H54 (cell line): ENCODE measurements around the gene FGD6.

Experiments
- DNase-seq: peaks from one replicate; pipeline ENCODE4 v3.0.0; 2011; ENCODE audit warnings: low spot score, mixed read lengths; ENCODE audit not compliant: insufficient read length
- FAIRE-seq: peaks from 3 replicates; lab custom pipeline; 2011; peaks lifted over from hg19 to GRCh38; lab: Jason Lieb, UNC
- POLR2A ChIP-seq: IDR thresholded peaks from 2 replicates; pipeline ENCODE4 v1.6.1; 2011; ENCODE audit warnings: low read depth, mild to moderate bottlenecking, low read length

FGD6 gene

DNA sequence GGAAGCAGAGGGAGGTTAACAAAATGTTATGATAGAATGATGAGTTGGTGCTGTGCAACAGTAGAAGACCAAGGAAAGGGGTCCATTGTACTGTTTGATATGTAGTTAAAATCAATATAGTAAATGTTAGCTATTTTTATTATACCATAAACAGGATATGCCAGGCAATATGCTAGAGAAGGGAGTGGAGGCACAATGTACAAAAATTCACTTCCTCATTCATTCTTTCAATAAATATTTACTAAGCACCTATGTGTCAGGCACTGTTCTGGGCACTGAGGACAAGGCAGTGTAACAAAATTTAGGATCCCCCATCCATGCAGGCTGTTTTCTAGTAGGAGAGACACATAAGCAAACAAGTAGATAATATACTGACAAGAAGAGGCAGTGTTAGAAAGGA lies 25.0 kb downstream of the FGD6 start:
- FAIRE-seq (no peak), DNase-seq (no peak)
- TF ChIP-seq POLR2A: no peak

DNA sequence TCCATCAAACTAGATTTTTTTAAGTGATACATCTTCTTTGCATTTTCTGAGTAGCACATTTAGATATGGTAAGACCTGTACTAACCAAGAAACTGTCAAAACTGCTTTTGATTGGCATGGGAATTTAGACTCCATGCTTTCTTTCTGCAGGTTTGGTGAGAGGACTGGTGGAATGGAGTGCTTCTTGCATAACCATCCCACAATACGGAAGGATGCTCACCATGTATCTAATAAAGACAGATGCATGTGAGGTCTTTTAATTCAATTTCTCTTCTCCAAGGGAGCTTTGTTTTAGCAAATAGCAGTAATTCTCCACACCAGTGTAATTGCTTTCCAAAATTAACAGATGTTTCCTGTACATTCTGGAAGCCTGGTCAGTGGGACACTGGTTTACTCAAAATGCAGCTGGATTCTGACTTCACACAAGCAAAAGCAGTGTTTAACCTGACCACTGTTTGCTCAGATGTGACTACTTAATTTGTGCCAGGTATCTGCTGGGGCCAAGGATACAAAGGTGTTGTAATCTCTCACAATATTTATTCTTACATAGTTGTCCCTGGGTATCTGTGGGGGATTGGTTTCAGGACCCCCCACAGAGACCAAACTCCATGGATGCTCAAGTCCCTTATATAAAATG lies 26.1 kb downstream of the FGD6 start:
- TF ChIP-seq POLR2A: no peak
- no peak for FAIRE-seq
- no peak for DNase-seq

DNA sequence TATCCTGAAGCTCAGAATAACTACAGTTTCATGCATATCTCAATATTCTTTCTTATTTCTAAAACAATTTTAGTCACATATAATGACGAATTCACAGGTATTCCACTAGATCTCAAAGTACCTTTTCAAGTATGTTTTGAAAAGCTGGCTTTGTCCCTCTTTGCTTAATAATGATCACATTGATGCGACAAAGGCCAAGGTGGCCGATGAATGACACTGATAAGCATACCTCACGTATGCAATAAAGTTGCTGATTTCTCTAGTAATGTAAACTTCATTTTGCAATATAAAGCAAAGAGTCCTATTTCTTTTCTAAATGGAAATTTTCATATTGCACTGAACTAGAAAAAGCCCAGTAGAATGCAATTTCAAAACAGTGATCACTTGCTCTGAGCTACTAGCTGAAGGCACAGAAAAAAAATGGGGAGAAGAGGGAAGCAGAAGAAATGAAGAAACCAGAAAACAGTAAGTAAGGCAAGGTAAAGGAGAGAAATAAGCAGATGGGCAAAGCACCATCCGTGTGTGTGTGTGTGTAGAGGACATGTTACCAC lies 29.3 kb downstream of the FGD6 start:
- FAIRE-seq: no peak
- no peak for DNase-seq
- TF ChIP-seq POLR2A: no peak

DNA sequence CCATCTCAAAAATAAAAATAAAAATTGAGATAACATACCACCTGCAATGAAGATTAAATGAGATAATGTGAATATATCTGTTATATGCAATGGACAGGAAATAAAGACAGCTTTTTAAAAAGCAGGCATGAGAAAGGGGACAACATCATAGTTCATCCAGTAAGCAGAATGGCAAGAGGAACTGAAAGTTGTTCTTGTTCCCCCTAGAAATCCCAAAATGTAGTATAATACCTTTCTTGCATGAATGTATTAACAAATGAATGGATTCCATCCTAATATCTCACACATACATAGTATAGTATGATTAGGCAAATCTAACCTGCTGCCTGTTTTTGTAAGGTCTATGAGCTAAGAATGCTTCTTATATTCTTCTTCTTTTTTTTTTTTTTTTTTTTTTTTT lies 31.4 kb downstream of the FGD6 start:
- DNase-seq (no peak), FAIRE-seq (no peak)
- no peak for TF ChIP-seq POLR2A

DNA sequence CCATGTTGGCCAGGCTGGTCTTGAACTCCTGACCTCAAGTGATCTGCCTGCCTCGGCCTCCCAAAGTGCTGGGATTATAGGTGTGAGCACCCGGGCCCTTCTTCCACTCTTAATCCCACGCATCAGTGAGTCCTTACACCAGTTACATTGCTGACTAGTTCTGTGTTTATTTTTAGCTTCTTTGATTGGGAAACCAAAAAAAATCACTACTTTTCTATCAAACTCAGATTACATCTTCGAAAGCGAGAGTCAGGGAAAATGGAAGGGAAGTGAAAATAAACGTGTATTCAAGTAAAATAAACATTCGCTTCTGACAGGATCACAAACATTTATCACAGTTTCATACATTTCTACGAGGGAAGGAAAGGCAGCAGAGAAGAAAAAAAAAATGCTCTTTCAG lies 32.2 kb downstream of the FGD6 start:
- FAIRE-seq (no peak), DNase-seq (no peak)
- no peak for TF ChIP-seq POLR2A

DNA sequence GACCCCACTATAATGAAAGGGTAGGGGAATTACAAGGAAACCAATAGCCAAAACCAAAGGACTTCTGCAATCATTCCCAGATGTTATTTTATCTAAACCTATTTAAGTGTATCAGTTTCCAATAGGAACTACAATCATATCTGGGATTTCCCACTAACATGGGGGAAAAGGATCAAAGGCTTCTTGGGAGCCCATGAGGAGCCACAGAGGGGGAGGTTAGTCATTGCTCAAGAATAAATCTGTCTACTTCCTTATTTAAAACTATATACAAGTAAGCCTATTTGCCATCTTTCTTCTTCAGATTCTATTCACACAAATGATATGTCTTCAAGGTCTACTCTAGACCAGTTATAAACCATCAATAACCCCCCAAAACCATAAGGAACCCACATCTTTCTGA lies 33.1 kb downstream of the FGD6 start:
- no peak for TF ChIP-seq POLR2A
- DNase-seq (no peak), FAIRE-seq (no peak)

DNA sequence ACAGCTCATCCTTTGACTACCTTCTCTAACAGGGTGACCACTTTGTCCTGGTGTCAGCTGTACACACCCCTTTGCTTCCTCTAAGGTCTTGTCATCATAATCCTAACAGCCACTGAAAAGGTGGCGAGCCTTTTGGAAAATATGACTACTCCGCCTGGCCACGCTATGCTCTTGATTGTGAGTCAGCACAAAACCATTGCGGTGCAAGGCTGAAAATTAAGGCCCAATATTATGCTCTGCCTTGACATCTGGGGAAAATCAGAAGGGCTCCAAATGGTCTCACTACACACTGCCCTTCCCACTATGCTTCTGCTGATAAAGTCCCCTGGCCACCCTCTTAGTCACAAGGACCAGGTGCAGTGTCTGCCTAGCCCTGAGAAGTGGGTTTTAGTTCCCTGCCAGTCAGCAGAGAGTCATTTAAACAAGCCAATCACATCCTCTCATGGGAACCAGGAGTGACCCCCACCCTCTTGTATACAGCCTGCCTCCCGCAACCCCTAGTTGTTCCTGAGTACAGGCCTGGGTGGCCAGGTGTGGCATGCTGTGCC lies 34.3 kb downstream of the FGD6 start:
- FAIRE-seq (peak; percentile 86), DNase-seq (peak; percentile 38)
- no peak for TF ChIP-seq POLR2A

DNA sequence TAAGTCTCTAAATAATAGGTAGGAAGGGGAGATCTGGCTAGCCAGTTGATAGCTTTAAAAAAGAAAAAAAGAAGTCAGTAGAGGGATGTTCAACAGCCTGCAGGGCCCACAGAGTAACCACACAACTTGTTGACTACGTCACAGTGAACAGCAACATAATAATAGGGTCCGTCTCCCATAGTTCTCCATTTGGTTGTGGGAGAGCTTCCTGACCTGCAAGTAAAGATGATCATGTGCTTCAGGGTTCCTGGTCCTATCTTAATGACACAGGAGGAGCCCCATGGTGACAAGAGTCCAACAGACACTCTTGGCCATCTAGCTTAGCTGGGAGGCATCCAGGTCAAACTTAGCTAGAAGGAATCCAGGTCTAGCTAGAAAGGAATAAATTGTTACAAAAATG lies 36.2 kb downstream of the FGD6 start:
- DNase-seq (no peak), FAIRE-seq (no peak)
- TF ChIP-seq POLR2A: no peak

DNA sequence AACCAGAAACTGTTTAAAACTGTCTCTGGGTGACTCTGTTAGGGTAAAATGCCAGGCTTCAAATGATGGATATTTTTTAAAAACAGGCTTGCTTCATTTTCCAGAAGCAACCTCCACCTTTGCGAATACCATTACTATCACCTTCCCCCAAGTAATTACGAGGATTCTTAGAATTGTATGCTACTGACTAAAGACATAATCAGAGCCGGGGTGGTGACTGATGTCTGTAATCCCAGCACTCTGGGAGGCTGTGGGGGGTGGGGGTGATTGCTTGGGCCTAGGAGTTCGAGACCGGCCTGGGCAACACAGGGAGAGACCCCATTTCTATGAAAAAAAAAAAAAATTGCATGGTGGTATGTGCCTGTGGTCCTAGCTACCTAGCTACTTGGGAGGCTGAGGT lies 38.3 kb downstream of the FGD6 start:
- DNase-seq (no peak), FAIRE-seq (no peak)
- no peak for TF ChIP-seq POLR2A

DNA sequence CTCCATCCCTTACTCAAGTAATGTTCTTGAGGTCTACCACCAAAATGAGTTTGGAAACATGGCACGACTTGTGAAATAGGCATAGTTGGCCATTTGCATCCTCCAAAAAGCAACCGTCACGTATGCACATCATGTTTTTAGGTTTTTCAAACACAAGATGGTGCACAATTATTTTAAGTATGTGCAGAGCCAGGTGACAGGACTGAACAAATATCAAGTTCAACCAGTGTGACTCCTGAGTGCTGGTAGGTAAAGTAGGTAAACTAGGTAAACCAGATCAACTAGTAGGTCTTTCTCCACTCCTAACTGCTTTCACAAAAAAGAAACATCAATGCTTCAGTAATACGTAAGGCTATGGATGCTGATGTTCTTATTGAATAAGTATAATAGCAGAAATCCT lies 39.1 kb downstream of the FGD6 start:
- TF ChIP-seq POLR2A: no peak
- DNase-seq (no peak), FAIRE-seq (no peak)

DNA sequence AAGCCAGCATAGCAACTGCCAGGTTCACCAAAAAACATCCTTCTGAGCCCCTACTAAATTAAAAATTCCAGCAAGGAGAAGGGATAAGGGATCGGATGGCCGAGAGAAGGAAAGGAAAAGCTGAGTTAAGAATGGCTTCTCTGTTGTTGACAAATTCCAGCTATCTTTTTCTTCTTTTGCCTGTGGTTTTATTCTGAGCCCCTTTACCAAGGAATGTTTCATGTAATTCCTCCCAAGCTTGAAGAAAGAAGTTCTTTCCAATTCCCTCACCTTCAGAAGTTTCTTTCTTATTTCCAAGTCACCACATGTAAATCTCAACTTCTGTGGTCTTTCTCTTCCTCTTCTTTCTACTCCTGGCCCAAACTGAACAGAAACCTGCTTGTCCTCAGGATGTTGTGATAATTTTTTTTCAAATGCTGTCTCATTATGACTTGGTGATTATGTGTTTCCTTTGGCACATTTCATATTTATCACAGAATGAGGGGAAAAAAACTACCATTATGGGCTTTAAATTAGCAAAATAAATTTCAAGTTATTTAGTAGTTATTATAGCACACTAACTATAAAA lies 40.0 kb downstream of the FGD6 start:
- no peak for TF ChIP-seq POLR2A
- peak; percentile 75 for FAIRE-seq

DNA sequence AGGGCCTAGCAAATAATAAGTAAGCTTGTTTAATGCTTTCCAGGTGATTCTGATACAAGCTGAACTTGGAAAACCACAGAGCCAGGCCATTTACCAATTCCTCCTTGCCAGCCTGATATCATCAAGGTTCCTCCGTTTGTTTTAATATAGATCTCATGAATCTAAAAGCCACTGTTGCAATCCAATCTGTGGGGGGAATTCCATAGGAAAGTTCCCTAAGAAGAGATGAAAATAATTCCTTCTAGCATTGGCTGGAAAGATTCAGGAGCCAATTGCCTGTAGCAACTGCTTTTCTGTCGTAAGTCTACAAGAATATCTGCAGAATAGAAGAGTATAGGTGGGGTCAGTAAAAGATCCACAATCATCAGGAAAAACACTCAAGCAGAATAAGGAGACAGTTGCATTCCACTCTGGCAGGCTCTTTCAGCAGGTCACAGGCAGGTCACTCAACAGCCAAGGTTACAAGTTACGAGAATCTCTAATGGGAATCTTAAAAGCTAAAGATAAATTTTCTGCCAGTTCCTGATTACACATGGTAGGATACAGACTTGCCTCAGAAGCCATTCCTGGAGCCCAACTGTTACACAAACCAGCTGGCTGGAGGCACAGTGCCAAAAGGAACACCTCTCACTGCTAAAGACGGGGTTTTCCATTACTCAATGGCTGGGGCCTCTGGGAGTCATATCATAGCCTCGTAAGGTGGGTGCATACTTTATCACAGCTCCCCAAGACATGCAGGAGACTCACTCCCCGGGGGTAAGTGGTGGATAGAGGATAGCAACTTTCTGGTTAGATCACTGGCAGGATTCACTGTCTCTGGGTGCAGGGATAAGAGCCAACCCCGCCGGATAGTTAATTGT lies 43.6 kb downstream of the FGD6 start:
- FAIRE-seq: peak; percentile 89
- no peak for TF ChIP-seq POLR2A
- peak; percentile 16 for DNase-seq

More for the DNA sequence above, 40.0 kb downstream of the FGD6 start:
- DNase-seq: no peak

DNA sequence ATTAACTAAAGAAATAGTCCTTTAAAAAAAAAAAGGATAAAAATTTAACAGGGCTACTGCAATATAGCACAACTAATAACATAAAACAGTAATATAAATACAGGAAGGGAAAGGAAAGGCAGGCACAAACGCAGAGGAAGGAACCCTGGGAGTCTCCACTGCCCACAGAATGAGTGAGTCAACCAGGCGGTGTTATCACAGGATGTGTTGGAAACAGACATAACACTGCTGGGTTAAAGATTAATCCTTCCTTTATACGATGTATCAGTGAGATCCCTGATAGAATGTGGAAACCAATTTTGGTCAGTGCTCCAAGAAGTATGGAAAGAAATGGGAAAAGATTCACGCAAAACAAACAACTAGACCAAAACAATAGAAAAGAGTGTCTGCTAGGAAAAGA lies 47.9 kb downstream of the FGD6 start:
- peak; percentile 45 for DNase-seq
- peak; percentile 96 for FAIRE-seq

DNA sequence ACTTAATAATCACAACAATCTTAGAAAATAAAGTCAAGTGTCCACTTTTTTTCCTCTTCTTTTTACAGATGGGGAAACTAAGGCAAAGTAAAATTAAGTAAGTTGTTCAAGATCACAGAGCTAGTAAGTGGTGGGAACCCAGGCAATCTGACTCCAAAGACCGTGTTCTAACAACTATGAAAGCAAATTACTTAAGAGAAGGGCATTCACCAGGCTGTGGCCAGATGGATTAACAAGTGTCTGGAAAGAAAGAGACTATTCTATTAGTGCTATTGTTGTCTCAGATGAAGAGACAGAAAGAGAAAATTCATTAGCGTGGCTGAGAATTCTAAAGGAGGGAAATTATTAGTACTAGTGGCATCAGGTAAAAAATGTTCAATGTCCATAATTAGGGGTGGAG lies 48.5 kb downstream of the FGD6 start:
- no peak for TF ChIP-seq POLR2A
- DNase-seq (no peak), FAIRE-seq (no peak)

More for the DNA sequence above, 47.9 kb downstream of the FGD6 start:
- no peak for TF ChIP-seq POLR2A
